Measurements from ENCODE around the gene PSAT1. TPM values are rescaled to one million over a fixed set of nuclear protein-coding genes. Genes with fewer than 3 reads are reported as not detected.

The PSAT1 gene
- total and polyA plus RNA-seq, 2 donors = 20.8 to 21.7 TPM

DNA sequence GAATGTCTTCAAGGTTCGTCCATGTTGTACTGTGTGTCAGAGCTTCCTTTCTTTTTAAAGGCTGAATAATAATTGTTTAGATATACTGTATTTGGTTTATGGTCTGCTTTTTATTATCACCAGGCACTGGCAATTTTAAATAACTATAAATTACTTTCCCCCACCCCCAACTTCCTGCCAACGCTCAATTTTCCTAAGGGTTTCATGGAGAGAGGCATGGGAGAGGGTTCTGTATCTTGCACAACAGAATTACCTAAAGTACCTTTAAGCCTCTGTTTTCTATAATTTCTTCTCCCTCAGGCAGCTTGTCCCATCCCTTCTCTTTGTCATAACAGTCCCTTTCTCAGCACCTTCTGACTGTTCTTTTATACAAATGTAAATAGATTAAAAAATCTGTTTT is 10.4 kb downstream of the PSAT1 start:
- peaks cover 26 to 37% of the 10 kb centered on the region in 2 donors for H3K36me3 ChIP-seq (ENCODE audit: control insufficient read depth in 2 of 2, insufficient read depth in 2 of 2, low read length in 1 of 2)

GRCh38 chr9:78309066-78309465 is 12.1 kb downstream of the PSAT1 start:
- no peaks in the 10 kb centered on the region for H3K9me3 ChIP-seq (ENCODE audit: control insufficient read depth in 2 of 2, insufficient read depth in 1 of 2, low read length in 1 of 2)
- H3K36me3 ChIP-seq (ENCODE audit: control insufficient read depth in 2 of 2, insufficient read depth in 2 of 2, low read length in 1 of 2) = peaks cover 24 to 34% of the 10 kb centered on the region in 2 donors
- no peak for DNase-seq (ENCODE audit: low read depth in 6 of 9, low spot score in 9 of 9)
- no peaks in the 10 kb centered on the region for H3K4me1 ChIP-seq (ENCODE audit: control insufficient read depth in 2 of 2, insufficient read depth in 2 of 2, low read length in 2 of 2)
- H3K27ac ChIP-seq (ENCODE audit: low read depth in 1 of 2, low read length in 1 of 2) = no peak overlapping the region
- no peak overlapping the region for H3K4me3 ChIP-seq (ENCODE audit: low read length in 2 of 2)
- WGBS = 95% methylated on average over 6 of the region's 6 CpGs
- no peaks in the 10 kb centered on the region for H3K27me3 ChIP-seq (ENCODE audit: control insufficient read depth in 2 of 2, insufficient read depth in 1 of 2, low read length in 1 of 2)

More for the DNA sequence above, 10.4 kb downstream of the PSAT1 start:
- H3K9me3 ChIP-seq (ENCODE audit: control insufficient read depth in 2 of 2, insufficient read depth in 1 of 2, low read length in 1 of 2) = no peaks in the 10 kb centered on the region
- DNase-seq (ENCODE audit: low read depth in 6 of 9, low spot score in 9 of 9) = no peak
- H3K27ac ChIP-seq (ENCODE audit: low read depth in 1 of 2, low read length in 1 of 2) = no peak overlapping the region
- no peaks in the 10 kb centered on the region for H3K27me3 ChIP-seq (ENCODE audit: control insufficient read depth in 2 of 2, insufficient read depth in 1 of 2, low read length in 1 of 2)
- no peak overlapping the region for H3K4me3 ChIP-seq (ENCODE audit: low read length in 2 of 2)
- 97% methylated on average over 2 of the region's 2 CpGs for WGBS
- H3K4me1 ChIP-seq (ENCODE audit: control insufficient read depth in 2 of 2, insufficient read depth in 2 of 2, low read length in 2 of 2) = no peaks in the 10 kb centered on the region

DNA sequence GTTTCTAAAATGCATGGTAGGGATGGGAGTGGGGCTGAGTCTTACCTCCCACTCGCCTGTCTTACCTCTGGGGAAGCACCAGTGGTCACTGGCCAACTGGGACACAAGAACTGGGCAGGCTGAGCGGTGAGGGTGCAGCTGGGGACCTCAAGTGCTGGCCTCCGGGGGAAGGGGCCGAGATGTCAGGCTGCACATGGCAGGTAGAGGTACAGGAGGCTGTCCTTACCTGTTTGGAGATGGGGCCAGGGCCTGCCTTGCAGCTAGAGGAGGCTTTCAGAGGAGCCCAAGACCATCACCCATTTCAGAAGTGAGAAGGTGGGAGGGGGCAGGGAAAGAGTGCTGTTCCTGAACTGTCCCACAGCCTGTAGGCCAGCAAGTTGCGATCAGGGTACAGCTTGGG is 14.2 kb downstream of the PSAT1 start:
- Histone ChIP-seq H3K4me1 (ENCODE audit: control insufficient read depth in 2 of 2, insufficient read depth in 2 of 2, low read length in 2 of 2) (no peaks in the 10 kb centered on the region), H3K9me3 (ENCODE audit: control insufficient read depth in 2 of 2, insufficient read depth in 1 of 2, low read length in 1 of 2) (no peaks in the 10 kb centered on the region), H3K27me3 (ENCODE audit: control insufficient read depth in 2 of 2, insufficient read depth in 1 of 2, low read length in 1 of 2) (no peaks in the 10 kb centered on the region), H3K4me3 (ENCODE audit: low read length in 2 of 2) (no peak overlapping the region), H3K27ac (ENCODE audit: low read depth in 1 of 2, low read length in 1 of 2) (no peak overlapping the region), H3K36me3 (ENCODE audit: control insufficient read depth in 2 of 2, insufficient read depth in 2 of 2, low read length in 1 of 2) (peaks cover 20 to 27% of the 10 kb centered on the region in 2 donors)
- 98% methylated on average over 5 of the region's 5 CpGs for WGBS
- no peak for DNase-seq (ENCODE audit: low read depth in 6 of 9, low spot score in 9 of 9)

DNA sequence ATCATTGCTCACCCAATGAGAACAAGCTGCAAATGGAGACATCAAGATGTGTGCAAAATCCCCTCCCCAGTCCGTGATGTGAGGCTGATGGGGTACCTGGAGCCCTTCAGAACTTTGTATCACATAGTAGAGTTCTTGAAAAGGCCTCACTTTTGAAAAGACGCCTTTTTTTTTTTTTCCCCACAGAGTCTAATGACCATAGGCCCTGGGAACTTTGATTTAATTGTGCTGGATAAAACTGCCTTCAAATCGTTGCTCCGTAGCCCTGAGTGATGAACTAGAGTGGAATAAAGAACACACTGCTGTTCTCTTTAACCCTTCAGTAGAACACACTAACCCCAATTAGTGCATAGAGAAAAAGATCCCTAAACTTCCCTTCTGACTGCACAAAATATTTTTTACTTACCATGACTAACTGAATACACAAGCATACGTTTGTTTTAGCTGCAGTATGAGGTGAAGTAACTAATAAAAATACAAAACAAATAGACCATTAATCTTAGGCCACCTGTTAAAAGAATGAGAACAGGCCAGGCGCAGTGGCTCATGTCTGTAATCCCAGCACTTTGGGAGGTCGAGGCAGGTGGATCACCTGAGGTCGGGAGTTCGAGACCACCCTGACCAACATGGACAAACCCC is 15.1 kb downstream of the PSAT1 start:
- H3K27ac ChIP-seq (ENCODE audit: low read depth in 1 of 2, low read length in 1 of 2) = no peak overlapping the region
- no peaks in the 10 kb centered on the region for H3K4me1 ChIP-seq (ENCODE audit: control insufficient read depth in 2 of 2, insufficient read depth in 2 of 2, low read length in 2 of 2)
- H3K36me3 ChIP-seq (ENCODE audit: control insufficient read depth in 2 of 2, insufficient read depth in 2 of 2, low read length in 1 of 2) = peaks cover 18 to 25% of the 10 kb centered on the region in 2 donors
- H3K27me3 ChIP-seq (ENCODE audit: control insufficient read depth in 2 of 2, insufficient read depth in 1 of 2, low read length in 1 of 2) = no peaks in the 10 kb centered on the region
- 96% methylated on average over 9 of the region's 9 CpGs for WGBS
- no peak overlapping the region for H3K4me3 ChIP-seq (ENCODE audit: low read length in 2 of 2)
- H3K9me3 ChIP-seq (ENCODE audit: control insufficient read depth in 2 of 2, insufficient read depth in 1 of 2, low read length in 1 of 2) = no peaks in the 10 kb centered on the region
- DNase-seq (ENCODE audit: low read depth in 6 of 9, low spot score in 9 of 9) = no peak

DNA sequence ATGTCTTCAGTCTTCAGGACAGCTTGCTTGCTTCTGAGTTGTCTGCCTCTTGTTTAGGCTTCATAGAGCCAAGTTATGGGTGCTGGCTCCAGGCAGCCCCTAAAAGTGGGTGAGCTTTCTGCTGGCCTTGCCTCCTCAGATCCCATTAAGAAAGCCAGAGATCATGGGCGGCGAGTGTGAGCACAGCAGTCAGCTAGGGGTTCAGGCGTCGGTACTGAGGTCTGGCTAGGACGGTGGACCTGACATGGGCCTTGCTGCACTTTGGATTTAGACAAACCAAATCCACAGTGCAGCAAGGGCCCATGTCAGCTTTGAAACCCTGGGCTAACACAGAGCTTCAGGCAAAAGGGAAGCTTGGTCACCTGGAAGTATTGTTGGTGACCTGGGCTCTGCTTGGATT is 17.6 kb downstream of the PSAT1 start:
- peaks cover 20 to 23% of the 10 kb centered on the region in 2 donors for H3K36me3 ChIP-seq (ENCODE audit: control insufficient read depth in 2 of 2, insufficient read depth in 2 of 2, low read length in 1 of 2)
- H3K27ac ChIP-seq (ENCODE audit: low read depth in 1 of 2, low read length in 1 of 2) = no peak overlapping the region
- no peaks in the 10 kb centered on the region for H3K9me3 ChIP-seq (ENCODE audit: control insufficient read depth in 2 of 2, insufficient read depth in 1 of 2, low read length in 1 of 2)
- H3K27me3 ChIP-seq (ENCODE audit: control insufficient read depth in 2 of 2, insufficient read depth in 1 of 2, low read length in 1 of 2) = no peaks in the 10 kb centered on the region
- WGBS = 98% methylated on average over 5 of the region's 5 CpGs
- no peak for DNase-seq (ENCODE audit: low read depth in 6 of 9, low spot score in 9 of 9)
- no peak overlapping the region for H3K4me3 ChIP-seq (ENCODE audit: low read length in 2 of 2)
- no peaks in the 10 kb centered on the region for H3K4me1 ChIP-seq (ENCODE audit: control insufficient read depth in 2 of 2, insufficient read depth in 2 of 2, low read length in 2 of 2)

- Histone ChIP-seq H3K27ac (ENCODE audit: low read depth in 1 of 2, low read length in 1 of 2) (no peak overlapping the region), H3K4me3 (ENCODE audit: low read length in 2 of 2) (no peak overlapping the region), H3K9me3 (ENCODE audit: control insufficient read depth in 2 of 2, insufficient read depth in 1 of 2, low read length in 1 of 2) (no peaks in the 10 kb centered on the region), H3K27me3 (ENCODE audit: control insufficient read depth in 2 of 2, insufficient read depth in 1 of 2, low read length in 1 of 2) (no peaks in the 10 kb centered on the region), H3K36me3 (ENCODE audit: control insufficient read depth in 2 of 2, insufficient read depth in 2 of 2, low read length in 1 of 2) (peaks cover 18 to 22% of the 10 kb centered on the region in 2 donors), H3K4me1 (ENCODE audit: control insufficient read depth in 2 of 2, insufficient read depth in 2 of 2, low read length in 2 of 2) (no peaks in the 10 kb centered on the region)
- no peak for DNase-seq (ENCODE audit: low read depth in 6 of 9, low spot score in 9 of 9)
- WGBS = 73% methylated on average over 8 of the region's 8 CpGs
Measured at GRCh38 chr9:78314953-78315870, 18.3 kb downstream of the PSAT1 start.

GRCh38 chr9:78316166-78316892 is 19.4 kb downstream of the PSAT1 start:
- Histone ChIP-seq H3K4me1 (ENCODE audit: control insufficient read depth in 2 of 2, insufficient read depth in 2 of 2, low read length in 2 of 2) (no peaks in the 10 kb centered on the region), H3K27ac (ENCODE audit: low read depth in 1 of 2, low read length in 1 of 2) (no peak overlapping the region), H3K4me3 (ENCODE audit: low read length in 2 of 2) (no peak overlapping the region), H3K9me3 (ENCODE audit: control insufficient read depth in 2 of 2, insufficient read depth in 1 of 2, low read length in 1 of 2) (no peaks in the 10 kb centered on the region), H3K36me3 (ENCODE audit: control insufficient read depth in 2 of 2, insufficient read depth in 2 of 2, low read length in 1 of 2) (peaks cover 12 to 22% of the 10 kb centered on the region in 2 donors), H3K27me3 (ENCODE audit: control insufficient read depth in 2 of 2, insufficient read depth in 1 of 2, low read length in 1 of 2) (no peaks in the 10 kb centered on the region)
- no peak for DNase-seq (ENCODE audit: low read depth in 6 of 9, low spot score in 9 of 9)
- 98% methylated on average over 11 of the region's 11 CpGs for WGBS

DNA sequence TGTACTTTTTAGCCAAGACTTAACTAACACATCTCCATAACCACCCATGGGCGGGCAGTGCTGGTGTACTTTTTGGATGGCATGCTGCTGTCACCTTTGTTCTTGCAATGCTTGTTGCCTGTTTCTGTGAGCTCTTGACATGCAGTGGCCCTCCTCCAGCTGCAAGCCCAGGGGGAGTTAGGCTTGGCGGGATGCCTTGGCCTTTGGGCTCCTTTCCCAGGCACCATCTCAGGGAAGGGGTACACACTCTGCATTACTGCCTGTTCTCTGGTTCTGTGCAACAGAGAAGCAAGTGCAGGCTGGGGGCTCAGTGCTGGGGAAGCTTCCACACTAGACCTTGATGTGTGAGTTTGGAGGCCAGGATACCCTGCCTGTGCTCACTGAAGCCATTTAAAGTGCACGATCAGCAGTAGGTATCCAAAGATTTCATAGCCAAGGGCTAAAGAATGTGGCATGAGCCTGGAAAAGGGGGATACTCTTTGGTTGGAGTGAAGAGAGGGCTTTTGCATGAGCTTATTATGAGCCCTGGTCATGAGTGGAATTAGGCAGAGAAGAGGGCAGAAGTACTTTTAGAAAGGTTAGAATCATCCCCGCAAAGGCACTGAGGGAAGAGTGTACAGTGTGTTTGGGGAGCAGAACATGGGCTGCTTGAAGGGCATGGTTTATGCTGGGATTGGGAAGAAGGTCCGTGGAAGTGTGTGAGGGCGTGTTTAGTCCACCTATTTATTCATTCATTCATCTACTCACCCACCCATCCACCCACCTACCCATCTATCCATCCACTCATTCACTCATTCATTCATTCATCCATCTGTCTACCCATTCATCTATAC is 22.5 kb downstream of the PSAT1 start:
- Histone ChIP-seq H3K4me1 (ENCODE audit: control insufficient read depth in 2 of 2, insufficient read depth in 2 of 2, low read length in 2 of 2) (no peaks in the 10 kb centered on the region), H3K4me3 (ENCODE audit: low read length in 2 of 2) (no peak overlapping the region), H3K27me3 (ENCODE audit: control insufficient read depth in 2 of 2, insufficient read depth in 1 of 2, low read length in 1 of 2) (no peaks in the 10 kb centered on the region), H3K9me3 (ENCODE audit: control insufficient read depth in 2 of 2, insufficient read depth in 1 of 2, low read length in 1 of 2) (no peaks in the 10 kb centered on the region), H3K27ac (ENCODE audit: low read depth in 1 of 2, low read length in 1 of 2) (no peak overlapping the region), H3K36me3 (ENCODE audit: control insufficient read depth in 2 of 2, insufficient read depth in 2 of 2, low read length in 1 of 2) (peaks cover 11 to 22% of the 10 kb centered on the region in 2 donors)
- DNase-seq (ENCODE audit: low read depth in 6 of 9, low spot score in 9 of 9) = no peak
- 98% methylated on average over 6 of the region's 6 CpGs for WGBS
